H9 (cell line): Measurements from ENCODE around the gene CDH23. TPM values are rescaled to one million over a fixed set of nuclear protein-coding genes. Genes with fewer than 3 reads are reported as not detected.

Source experiments
- DNase-seq: peaks from one replicate; pipeline ENCODE4 v3.0.0-alpha.2; 2017
- H2AFZ ChIP-seq: one replicate; pipeline ENCODE4 v1.6.1; 2013; ENCODE audit warnings: mild to moderate bottlenecking, low read length, control low read depth, moderate library complexity
- H2AK5ac ChIP-seq: 2 replicates; pipeline ENCODE4 v1.6.1; 2013; ENCODE audit warnings: low read length, control low read depth, mixed read lengths; ENCODE audit not compliant: insufficient read length
- H2BK120ac ChIP-seq: one replicate; pipeline ENCODE4 v1.6.1; 2013; ENCODE audit warnings: low read depth, mild to moderate bottlenecking, low read length, control low read depth, inconsistent platforms; ENCODE audit not compliant: poor library complexity, severe bottlenecking
- H2BK12ac ChIP-seq: 2 replicates; pipeline ENCODE4 v1.6.1; 2013; ENCODE audit warnings: low read length, control low read depth, mixed read lengths, low read depth; ENCODE audit not compliant: insufficient read length
- H2BK15ac ChIP-seq: 2 replicates; pipeline ENCODE4 v1.6.1; 2013; ENCODE audit warnings: low read depth, low read length, control low read depth
- H2BK20ac ChIP-seq: one replicate; pipeline ENCODE4 v1.6.1; 2013; ENCODE audit warnings: low read depth, mild to moderate bottlenecking, low read length, control low read depth, inconsistent platforms; ENCODE audit not compliant: poor library complexity, severe bottlenecking
- H2BK5ac ChIP-seq: 2 replicates; pipeline ENCODE4 v1.6.1; 2013; ENCODE audit warnings: low read length, control low read depth, mixed read lengths; ENCODE audit not compliant: insufficient read length
- H3K14ac ChIP-seq: 2 replicates; pipeline ENCODE4 v1.6.1; 2013; ENCODE audit warnings: low read length, control low read depth; ENCODE audit not compliant: insufficient read depth
- H3K18ac ChIP-seq: 2 replicates; pipeline ENCODE4 v1.6.1; 2013; ENCODE audit warnings: low read depth, mild to moderate bottlenecking, mixed read lengths, low read length, control low read depth; ENCODE audit not compliant: insufficient read length
- H3K23ac ChIP-seq: 2 replicates; pipeline ENCODE4 v1.6.1; 2013; ENCODE audit warnings: low read length, control low read depth, mixed read lengths, low read depth; ENCODE audit not compliant: insufficient read length
- H3K23me2 ChIP-seq: 2 replicates; pipeline ENCODE4 v1.6.1; 2013; ENCODE audit warnings: low read depth, mild to moderate bottlenecking, mixed read lengths, low read length, control low read depth; ENCODE audit not compliant: insufficient read length, poor library complexity, severe bottlenecking
- H3K27ac ChIP-seq: 2 replicates; pipeline ENCODE4 v1.5.1; 2013; ENCODE audit warnings: low read length, control low read depth, mixed read lengths, low read depth; ENCODE audit not compliant: insufficient read length
- H3K27me3 ChIP-seq: 2 replicates; pipeline ENCODE4 v1.6.1; 2013; ENCODE audit warnings: low read length, control low read depth, inconsistent platforms; ENCODE audit not compliant: insufficient read depth
- H3K4ac ChIP-seq: 2 replicates; pipeline ENCODE4 v1.6.1; 2013; ENCODE audit warnings: low read depth, mild to moderate bottlenecking, control low read depth, inconsistent platforms, low read length, moderate library complexity
- H3K4me1 ChIP-seq: 2 replicates; pipeline ENCODE4 v1.6.1; 2013; ENCODE audit warnings: low read length, control low read depth, inconsistent platforms; ENCODE audit not compliant: insufficient read depth
- H3K4me2 ChIP-seq: 2 replicates; pipeline ENCODE4 v1.6.1; 2013; ENCODE audit warnings: low read length, control low read depth, mixed read lengths; ENCODE audit not compliant: insufficient read length, insufficient read depth
- H3K56ac ChIP-seq: 2 replicates; pipeline ENCODE4 v1.6.1; 2013; ENCODE audit warnings: low read depth, mild to moderate bottlenecking, mixed read lengths, low read length, control low read depth; ENCODE audit not compliant: insufficient read length
- H3K79me1 ChIP-seq: 2 replicates; pipeline ENCODE4 v1.6.1; 2013; ENCODE audit warnings: low read depth, mild to moderate bottlenecking, moderate library complexity, low read length, control low read depth, inconsistent platforms; ENCODE audit not compliant: insufficient read depth, poor library complexity, severe bottlenecking
- H3K79me2 ChIP-seq: 2 replicates; pipeline ENCODE4 v1.6.1; 2013; ENCODE audit warnings: low read length, control low read depth, inconsistent platforms; ENCODE audit not compliant: insufficient read depth
- H3K9ac ChIP-seq: 2 replicates; pipeline ENCODE4 v1.6.1; 2013; ENCODE audit warnings: low read length, control low read depth, mixed read lengths; ENCODE audit not compliant: insufficient read length; ENCODE audit errors: extremely low read depth
- H3K9me3 ChIP-seq: one replicate; pipeline ENCODE4 v1.6.1; 2013; ENCODE audit warnings: low read depth, low read length, inconsistent platforms; ENCODE audit not compliant: control insufficient read depth
- H3T11ph ChIP-seq: one replicate; pipeline ENCODE4 v1.6.1; 2013; ENCODE audit warnings: mild to moderate bottlenecking, low read length, control low read depth, inconsistent platforms
- H4K20me1 ChIP-seq: one replicate; pipeline ENCODE4 v1.6.1; 2013; ENCODE audit not compliant: control insufficient read depth, insufficient read length, insufficient read depth
- H4K5ac ChIP-seq: 2 replicates; pipeline ENCODE4 v1.6.1; 2013; ENCODE audit warnings: low read depth, mild to moderate bottlenecking, mixed read lengths, low read length, control low read depth; ENCODE audit not compliant: insufficient read length
- H4K8ac ChIP-seq: replicated peaks from 2 replicates; pipeline ENCODE4 v1.6.1; 2013; ENCODE audit warnings: low read length, control low read depth, mixed read lengths, low read depth; ENCODE audit not compliant: insufficient read length
- H4K91ac ChIP-seq: 2 replicates; pipeline ENCODE4 v1.6.1; 2013; ENCODE audit warnings: low read depth, mild to moderate bottlenecking, moderate library complexity, mixed read lengths, low read length, control low read depth; ENCODE audit not compliant: insufficient read length
- H3K27ac Mint-ChIP-seq, 3 experiments: 2 replicates in 2 of 3; 3 replicates in 1 of 3; pipeline ENCODE4 v1.8.0; 2020 to 2021; ENCODE audit warnings: mixed read lengths in 3 of 3, mild to moderate bottlenecking in 1 of 3, moderate library complexity in 1 of 3
- H3K27me3 Mint-ChIP-seq: 2 replicates; pipeline ENCODE4 v1.8.0; 2021; ENCODE audit warnings: low read depth, mild to moderate bottlenecking, moderate library complexity, mixed read lengths
- H3K36me3 Mint-ChIP-seq, 3 experiments: 2 replicates in 2 of 3; 3 replicates in 1 of 3; pipeline ENCODE4 v1.8.0; 2020 to 2021; ENCODE audit warnings: low read depth in 3 of 3, mixed read lengths in 3 of 3; ENCODE audit not compliant: insufficient read depth in 1 of 3
- H3K4me1 Mint-ChIP-seq, 2 experiments: 2 replicates each; pipeline ENCODE4 v1.8.0; 2020; ENCODE audit warnings: mixed read lengths in 2 of 2
- H3K4me3 Mint-ChIP-seq, 2 experiments: 2 replicates in 1 of 2; 3 replicates in 1 of 2; pipeline ENCODE4 v1.8.0; 2020 to 2021; ENCODE audit warnings: mild to moderate bottlenecking in 2 of 2, mixed read lengths in 2 of 2, moderate library complexity in 1 of 2
- H3K9me3 Mint-ChIP-seq, 2 experiments: 2 replicates in 1 of 2; 3 replicates in 1 of 2; pipeline ENCODE4 v1.8.0; 2020; ENCODE audit warnings: mild to moderate bottlenecking in 2 of 2, mixed read lengths in 2 of 2, moderate library complexity in 1 of 2
- WGBS: extraction: QIAGEN DNeasy Blood & Tissue Kit; methylation state at CpG from one replicate; pipeline ENCODE4 v1.1.7; 2013; ENCODE audit warnings: missing lambda C conversion rate, low lambda C conversion rate, mixed read lengths; ENCODE audit not compliant: insufficient read length; ENCODE audit errors: extremely low coverage; 5-methylcytosine and 5-hydroxymethylcytosine counted together
- total RNA-seq: library from RNA; stranded (reverse); gene quantifications from 2 replicates; pipeline ENCODE4 v1.2.1, GENCODE V29; 2021
- TF ChIP-seq, protein P1 (sequence below): fragments of 200-600 bp; sonication (generic); conservative IDR thresholded peaks from 3 replicates; pipeline ENCODE4 v1.8.0; 2021; ENCODE audit warnings: antibody characterized with exemption, mild to moderate bottlenecking

The CDH23 gene
- total RNA-seq, 1 experiment from 2014 or later = 2.1 TPM

DNA sequence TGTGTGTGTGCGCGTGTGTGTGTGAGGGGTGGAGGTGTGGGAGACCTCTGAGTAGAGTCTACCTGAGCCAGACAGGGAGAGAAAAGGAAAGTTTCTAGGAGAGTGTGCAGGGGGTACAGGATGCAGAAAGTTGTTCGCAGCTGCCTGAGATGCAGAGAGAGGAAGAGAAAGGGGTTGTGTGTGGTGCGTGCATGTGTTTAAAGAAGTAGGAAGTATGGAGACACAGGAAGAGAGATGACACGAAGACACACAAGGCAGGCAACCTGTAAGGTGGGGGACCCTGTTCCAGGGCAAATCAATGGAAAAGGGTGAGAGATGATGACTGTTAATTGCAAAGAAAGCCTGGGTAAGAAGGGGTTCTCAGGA lies 270.6 kb downstream of the CDH23 start:
- Histone ChIP-seq H2AFZ (no peak overlapping the region), H2BK5ac (no peak overlapping the region), H4K91ac (no peak overlapping the region), H3K27me3 (no peaks in the 10 kb centered on the region), H2BK120ac (no peak overlapping the region), H3K9ac (no peak overlapping the region), H3K4ac (no peak overlapping the region), H2BK15ac (no peak overlapping the region), H2BK20ac (no peak overlapping the region), H3K79me1 (no peaks in the 10 kb centered on the region), H3K4me2 (no peak overlapping the region), H3K18ac (no peak overlapping the region), H3K79me2 (no peaks in the 10 kb centered on the region), H4K5ac (no peak overlapping the region), H4K20me1 (no peaks in the 10 kb centered on the region), H3K23ac (no peak overlapping the region), H3K56ac (no peak overlapping the region), H3K14ac (no peak overlapping the region), H3T11ph (no peak overlapping the region), H4K8ac (no peak overlapping the region), H2BK12ac (no peak overlapping the region), H3K4me1 (no peaks in the 10 kb centered on the region), H3K9me3 (no peaks in the 10 kb centered on the region), H3K23me2 (no peaks in the 10 kb centered on the region), H2AK5ac (no peak overlapping the region), H3K27ac (no peak overlapping the region)
- Mint-ChIP-seq H3K4me3 (no peak overlapping the region), H3K9me3 (no peaks in the 10 kb centered on the region), H3K27ac (no peak overlapping the region; a peak in 1 of 7 replicates), H3K27me3 (peaks cover 11% of the 10 kb centered on the region), H3K4me1 (peaks cover 23 to 42% of the 10 kb centered on the region in 2 experiments), H3K36me3 (no peaks in the 10 kb centered on the region)
- TF ChIP-seq, protein P1, sequence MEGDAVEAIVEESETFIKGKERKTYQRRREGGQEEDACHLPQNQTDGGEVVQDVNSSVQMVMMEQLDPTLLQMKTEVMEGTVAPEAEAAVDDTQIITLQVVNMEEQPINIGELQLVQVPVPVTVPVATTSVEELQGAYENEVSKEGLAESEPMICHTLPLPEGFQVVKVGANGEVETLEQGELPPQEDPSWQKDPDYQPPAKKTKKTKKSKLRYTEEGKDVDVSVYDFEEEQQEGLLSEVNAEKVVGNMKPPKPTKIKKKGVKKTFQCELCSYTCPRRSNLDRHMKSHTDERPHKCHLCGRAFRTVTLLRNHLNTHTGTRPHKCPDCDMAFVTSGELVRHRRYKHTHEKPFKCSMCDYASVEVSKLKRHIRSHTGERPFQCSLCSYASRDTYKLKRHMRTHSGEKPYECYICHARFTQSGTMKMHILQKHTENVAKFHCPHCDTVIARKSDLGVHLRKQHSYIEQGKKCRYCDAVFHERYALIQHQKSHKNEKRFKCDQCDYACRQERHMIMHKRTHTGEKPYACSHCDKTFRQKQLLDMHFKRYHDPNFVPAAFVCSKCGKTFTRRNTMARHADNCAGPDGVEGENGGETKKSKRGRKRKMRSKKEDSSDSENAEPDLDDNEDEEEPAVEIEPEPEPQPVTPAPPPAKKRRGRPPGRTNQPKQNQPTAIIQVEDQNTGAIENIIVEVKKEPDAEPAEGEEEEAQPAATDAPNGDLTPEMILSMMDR = no peak
- WGBS = no CpG with 5 or more reads among the region's 5 CpGs
- DNase-seq = no peak
